T-helper 1 cell treated with Interleukin-12 subunit alpha and Interleukin-12 subunit beta and Interleukin-4 antibody, amounts not matched to agents 30 μg/mL and 1 μg/mL, for 36 hours (primary cell): Measurements from ENCODE around the gene MAB21L4.

Experiments
- H3K27ac Mint-ChIP-seq: one replicate; pipeline ENCODE4 v1.8.0; 2021; ENCODE audit warnings: mild to moderate bottlenecking, mixed read lengths
- H3K27me3 Mint-ChIP-seq: one replicate; pipeline ENCODE4 v1.8.0; 2021; ENCODE audit warnings: low read depth, mixed read lengths
- H3K36me3 Mint-ChIP-seq: one replicate; pipeline ENCODE4 v1.8.0; 2021; ENCODE audit warnings: low read depth, mixed read lengths
- H3K4me1 Mint-ChIP-seq: one replicate; pipeline ENCODE4 v1.8.0; 2021; ENCODE audit warnings: low read depth, mixed read lengths
- H3K4me3 Mint-ChIP-seq: one replicate; pipeline ENCODE4 v1.8.0; 2021; ENCODE audit warnings: mild to moderate bottlenecking, moderate library complexity, mixed read lengths
- H3K9me3 Mint-ChIP-seq: one replicate; pipeline ENCODE4 v1.8.0; 2021; ENCODE audit warnings: mixed read lengths

The MAB21L4 gene

GRCh38 chr2:240895656-240896388 lies at the start of gene MAB21L4:
Gene MAB21L4 (minus strand): TSS chr2:240896156. CDS start chr2:240895997, 159 bp downstream.
- H3K4me1 Mint-ChIP-seq = no peaks in the 10 kb centered on the region
- no peaks in the 10 kb centered on the region for H3K27me3 Mint-ChIP-seq
- no peak within 1 kb of the TSS for H3K27ac Mint-ChIP-seq
- no peaks in the 10 kb centered on the region for H3K36me3 Mint-ChIP-seq
- H3K9me3 Mint-ChIP-seq = no peaks in the 10 kb centered on the region
- H3K4me3 Mint-ChIP-seq = no peak within 1 kb of the TSS

- Mint-ChIP-seq H3K4me3 (no peak overlapping the region), H3K9me3 (peaks cover 4% of the 10 kb centered on the region), H3K27me3 (peaks cover 41% of the 10 kb centered on the region), H3K4me1 (no peaks in the 10 kb centered on the region), H3K27ac (no peak overlapping the region), H3K36me3 (no peaks in the 10 kb centered on the region)
These were observed 40.1 kb upstream of the MAB21L4 start for GRCh38 chr2:240936106-240936505.

DNA sequence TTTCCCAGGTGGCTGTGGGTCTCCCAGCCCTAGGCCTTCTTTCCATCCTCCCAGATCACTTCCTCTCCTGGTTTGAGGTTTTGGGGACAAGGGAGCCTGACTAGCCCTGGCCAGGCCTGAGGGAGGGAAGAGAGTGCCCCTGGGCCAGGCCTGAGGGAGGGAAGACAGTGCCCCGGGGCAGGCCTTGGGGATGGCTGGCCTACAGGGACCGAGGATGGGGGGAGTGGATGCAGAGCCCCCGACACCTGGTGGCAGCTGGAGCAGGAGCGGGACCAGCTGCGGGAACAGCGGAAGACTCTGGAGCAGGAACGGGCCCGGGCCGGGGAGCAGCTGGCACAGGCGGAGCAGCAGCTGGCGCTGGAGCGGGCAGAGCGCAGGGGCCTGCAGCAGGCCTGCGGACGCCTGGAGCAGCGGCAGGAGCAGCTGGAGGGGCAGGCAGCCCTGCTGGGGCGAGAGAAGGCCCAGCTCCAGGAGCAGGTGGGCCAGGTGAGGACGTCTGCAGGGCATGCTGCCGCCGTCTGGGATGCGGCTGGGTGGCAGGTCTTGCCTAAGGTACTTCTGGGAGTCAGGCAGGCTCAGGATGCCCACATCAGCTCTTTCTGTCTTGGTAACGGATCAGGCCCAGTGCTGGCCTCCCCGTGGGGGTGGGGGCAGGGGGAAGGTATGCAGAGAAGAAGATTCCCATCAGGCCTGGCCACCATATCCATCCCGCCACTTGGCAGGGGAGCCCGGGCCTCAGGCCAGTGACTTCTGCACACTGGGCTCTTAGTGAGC lies 39.3 kb upstream of the MAB21L4 start:
- Mint-ChIP-seq H3K27ac (no peak overlapping the region), H3K27me3 (peaks cover 33% of the 10 kb centered on the region), H3K4me1 (no peaks in the 10 kb centered on the region), H3K9me3 (peaks cover 4% of the 10 kb centered on the region), H3K4me3 (no peak overlapping the region), H3K36me3 (no peaks in the 10 kb centered on the region)

DNA sequence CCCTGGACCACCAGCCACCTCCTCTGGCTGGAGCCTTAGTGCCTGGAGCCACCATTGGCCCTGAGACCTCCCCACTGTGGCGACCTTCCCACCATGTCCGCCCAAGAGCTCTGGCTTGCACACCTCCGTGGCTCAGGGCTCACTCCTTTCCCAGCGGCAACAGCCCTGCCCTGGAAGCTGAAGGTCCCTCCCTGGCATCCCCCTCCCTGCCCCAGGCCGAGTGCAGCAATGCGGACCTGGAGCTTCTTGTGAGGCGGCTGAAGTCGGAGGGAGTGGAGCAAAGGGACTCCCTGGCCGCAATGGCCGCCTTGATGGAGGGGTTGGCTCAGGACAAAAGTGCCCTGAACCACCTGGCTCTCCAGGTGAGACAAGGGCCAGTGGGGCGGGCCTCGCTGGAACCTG lies 38.7 kb upstream of the MAB21L4 start:
- no peak overlapping the region for H3K27ac Mint-ChIP-seq
- H3K36me3 Mint-ChIP-seq = no peaks in the 10 kb centered on the region
- H3K4me1 Mint-ChIP-seq = no peaks in the 10 kb centered on the region
- H3K9me3 Mint-ChIP-seq = peaks cover 4% of the 10 kb centered on the region
- H3K4me3 Mint-ChIP-seq = no peak overlapping the region
- peaks cover 27% of the 10 kb centered on the region for H3K27me3 Mint-ChIP-seq

DNA sequence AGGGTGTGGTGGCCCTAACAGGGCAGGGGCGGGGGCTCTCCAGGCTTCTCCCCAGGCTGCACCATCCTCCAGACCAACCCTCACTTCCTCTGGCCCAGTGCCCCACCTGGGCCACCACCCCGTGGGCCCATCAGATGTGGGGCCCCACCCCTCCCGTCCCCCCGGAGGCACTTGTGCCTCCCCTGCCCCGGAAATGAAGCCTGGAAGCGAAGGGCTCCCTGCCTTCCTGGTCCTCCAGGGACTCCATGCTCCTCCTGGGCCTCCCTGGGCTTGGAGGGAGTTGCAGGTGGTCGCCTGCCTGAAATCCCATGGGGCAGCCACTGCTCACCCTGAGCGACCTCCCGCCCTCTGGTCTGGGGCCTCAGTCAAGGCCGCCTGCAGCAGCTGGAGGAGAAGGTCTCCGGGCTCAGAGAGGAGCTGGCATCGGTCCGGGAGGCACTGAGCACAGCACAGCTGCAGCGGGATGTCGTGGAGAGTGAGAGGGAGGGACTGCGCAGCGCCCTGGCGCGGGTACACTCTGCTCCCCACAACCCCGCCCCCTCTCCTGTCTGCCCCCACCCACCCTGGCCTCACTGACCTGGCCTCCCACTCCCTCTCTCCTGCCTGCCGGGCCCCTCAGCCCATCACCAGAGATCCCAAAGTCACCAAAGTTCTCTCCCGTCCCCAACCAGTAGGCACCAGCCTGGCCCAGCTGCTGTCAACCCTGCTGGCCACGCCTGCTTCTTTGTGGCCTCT lies 38.2 kb upstream of the MAB21L4 start:
- Mint-ChIP-seq H3K4me1 (no peaks in the 10 kb centered on the region), H3K27ac (no peak overlapping the region), H3K36me3 (no peaks in the 10 kb centered on the region), H3K27me3 (peaks cover 21% of the 10 kb centered on the region), H3K9me3 (peaks cover 4% of the 10 kb centered on the region), H3K4me3 (no peak overlapping the region)

GRCh38 chr2:240933048-240933965 lies 37.4 kb upstream of the MAB21L4 start:
- H3K27me3 Mint-ChIP-seq = peaks cover 18% of the 10 kb centered on the region
- H3K4me1 Mint-ChIP-seq = no peaks in the 10 kb centered on the region
- H3K27ac Mint-ChIP-seq = no peak overlapping the region
- H3K4me3 Mint-ChIP-seq = no peak overlapping the region
- H3K9me3 Mint-ChIP-seq = peaks cover 4% of the 10 kb centered on the region
- no peaks in the 10 kb centered on the region for H3K36me3 Mint-ChIP-seq

- no peaks in the 10 kb centered on the region for H3K4me1 Mint-ChIP-seq
- no peaks in the 10 kb centered on the region for H3K36me3 Mint-ChIP-seq
- no peak overlapping the region for H3K27ac Mint-ChIP-seq
- peaks cover 4% of the 10 kb centered on the region for H3K9me3 Mint-ChIP-seq
- no peak overlapping the region for H3K4me3 Mint-ChIP-seq
- H3K27me3 Mint-ChIP-seq = peaks cover 12% of the 10 kb centered on the region
These were observed 36.7 kb upstream of the MAB21L4 start for GRCh38 chr2:240932724-240933047.

DNA sequence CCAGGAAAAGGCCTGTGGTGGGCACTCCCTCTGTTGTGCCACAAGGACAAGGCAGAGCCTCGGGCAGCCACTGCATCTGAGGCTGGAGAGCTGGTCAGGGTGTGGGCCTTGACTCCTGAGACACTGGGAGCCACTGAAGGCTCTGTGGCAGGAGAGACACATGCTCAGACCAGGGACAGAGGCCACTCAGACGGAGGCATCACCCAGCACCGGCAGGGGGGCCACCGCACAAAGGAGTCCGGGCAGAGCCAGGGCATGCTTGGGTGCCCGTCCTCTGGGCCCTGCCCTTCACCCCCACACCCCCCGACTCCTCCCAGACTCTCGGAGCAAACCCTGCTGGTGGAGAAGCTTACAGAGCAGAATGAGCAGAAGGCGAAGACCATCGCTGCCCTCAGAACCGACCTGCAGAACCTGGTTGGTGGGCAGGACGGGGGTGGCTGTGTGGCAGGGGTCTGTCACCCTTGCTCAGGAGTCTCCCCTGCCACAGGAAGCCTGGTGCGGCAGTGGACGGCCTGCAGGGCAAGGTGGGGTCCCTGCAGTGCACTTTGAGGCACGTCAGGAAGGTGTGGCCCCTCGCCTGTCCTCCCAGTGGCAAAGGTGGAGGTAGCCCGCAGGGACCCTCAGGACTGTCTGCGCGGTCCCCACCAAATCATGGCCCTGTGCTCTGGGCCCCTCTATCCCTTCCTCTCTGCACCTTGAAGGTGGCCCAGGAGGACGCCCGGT lies 36.2 kb upstream of the MAB21L4 start:
- peaks cover 4% of the 10 kb centered on the region for H3K9me3 Mint-ChIP-seq
- H3K36me3 Mint-ChIP-seq = no peaks in the 10 kb centered on the region
- no peak overlapping the region for H3K4me3 Mint-ChIP-seq
- no peak overlapping the region for H3K27ac Mint-ChIP-seq
- H3K4me1 Mint-ChIP-seq = no peaks in the 10 kb centered on the region
- peaks cover 6% of the 10 kb centered on the region for H3K27me3 Mint-ChIP-seq

DNA sequence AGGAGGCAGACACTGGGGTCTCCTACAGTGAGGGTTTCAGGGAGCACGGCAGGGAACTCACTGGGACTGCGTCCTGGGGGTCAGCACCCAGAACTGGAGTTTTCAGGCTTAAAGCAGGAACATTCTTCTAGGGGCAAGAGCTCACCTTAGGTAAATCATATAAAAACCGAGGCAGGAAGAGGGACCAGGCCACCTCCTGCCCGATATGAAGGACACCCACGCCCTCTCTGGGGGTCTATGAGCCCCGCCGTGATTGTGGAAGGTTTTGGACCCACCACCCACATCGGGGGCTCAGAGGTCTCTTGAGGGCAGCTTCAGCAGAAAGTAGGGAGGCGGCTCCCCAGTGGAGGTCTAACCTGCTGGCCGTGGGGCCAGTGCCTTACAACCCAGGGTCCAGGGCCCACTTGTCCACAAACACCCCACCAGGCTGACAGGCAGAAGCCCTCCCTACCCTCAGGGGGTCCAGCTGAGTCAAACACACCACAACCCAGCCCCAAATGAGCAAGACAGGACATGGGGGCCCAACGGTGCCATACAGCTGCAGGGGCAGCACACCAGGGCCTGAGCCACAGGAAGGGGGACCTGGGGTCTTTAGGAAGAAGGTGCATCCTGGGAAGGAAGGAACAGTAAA lies 35.5 kb upstream of the MAB21L4 start:
- peaks cover 1% of the 10 kb centered on the region for H3K9me3 Mint-ChIP-seq
- H3K27ac Mint-ChIP-seq = no peak overlapping the region
- H3K4me1 Mint-ChIP-seq = no peaks in the 10 kb centered on the region
- H3K36me3 Mint-ChIP-seq = no peaks in the 10 kb centered on the region
- H3K27me3 Mint-ChIP-seq = peaks cover 2% of the 10 kb centered on the region
- H3K4me3 Mint-ChIP-seq = no peak overlapping the region

DNA sequence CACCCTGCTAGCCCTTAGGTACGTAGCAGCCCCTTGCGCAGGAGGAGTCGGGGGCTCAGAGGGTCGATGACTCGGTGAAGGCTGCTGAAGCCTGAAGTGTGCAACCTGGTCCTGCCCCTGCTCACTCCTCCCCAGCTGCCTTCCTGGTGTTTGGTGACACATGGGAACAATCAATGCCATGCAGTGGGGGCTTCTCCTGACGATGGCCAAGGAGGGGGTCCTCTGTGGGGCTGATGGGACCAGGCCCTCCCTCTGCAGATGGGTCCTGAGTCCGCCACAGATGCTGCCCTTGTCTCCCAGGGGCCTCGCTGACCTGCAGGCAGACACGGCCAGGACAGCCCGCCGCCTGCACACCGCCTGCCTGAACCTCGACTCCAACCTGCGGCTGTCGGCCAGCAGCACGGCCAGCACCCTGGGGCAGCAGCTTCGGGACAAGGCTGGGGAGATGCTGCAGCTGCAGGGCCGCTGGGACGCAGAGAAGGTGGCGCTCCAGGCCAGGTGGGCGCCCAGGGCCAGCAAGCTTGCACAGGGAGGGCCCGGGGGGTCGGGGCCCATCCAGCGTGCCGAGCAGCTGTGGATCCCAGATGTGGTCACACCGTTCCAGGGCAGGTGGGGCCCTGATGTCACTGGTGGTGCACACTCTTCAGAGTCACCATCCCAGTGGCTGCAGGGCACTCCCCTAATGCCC lies 34.8 kb upstream of the MAB21L4 start:
- no peaks in the 10 kb centered on the region for H3K9me3 Mint-ChIP-seq
- no peak overlapping the region for H3K4me3 Mint-ChIP-seq
- H3K36me3 Mint-ChIP-seq = no peaks in the 10 kb centered on the region
- no peak overlapping the region for H3K27ac Mint-ChIP-seq
- no peaks in the 10 kb centered on the region for H3K27me3 Mint-ChIP-seq
- H3K4me1 Mint-ChIP-seq = no peaks in the 10 kb centered on the region

DNA sequence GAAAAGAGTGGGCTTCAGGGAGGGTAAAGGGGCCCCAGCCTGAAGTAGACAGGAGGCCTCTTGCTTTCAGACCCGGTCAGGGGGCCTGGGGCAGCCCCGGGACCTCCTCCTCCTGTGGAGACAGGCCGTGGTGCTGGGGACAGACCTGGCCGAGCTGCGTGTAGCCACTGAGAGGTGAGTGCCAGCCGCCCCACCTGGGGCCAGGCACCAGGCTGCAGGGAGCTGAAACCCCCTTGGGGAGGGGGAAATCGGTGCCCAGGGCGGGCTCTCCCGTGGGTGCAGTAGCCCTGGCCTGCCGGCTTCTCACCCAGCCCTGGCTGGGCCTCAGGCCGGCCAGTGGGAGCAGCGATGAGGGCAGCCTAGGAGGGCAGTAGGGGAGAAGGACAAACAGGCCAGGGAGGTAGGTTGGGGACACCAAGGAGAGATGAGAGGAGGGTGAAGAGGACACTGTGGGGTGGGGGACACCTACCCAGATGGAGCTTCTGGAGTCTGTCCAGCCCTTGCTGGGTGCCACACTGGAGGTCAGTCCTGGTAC lies 34.2 kb upstream of the MAB21L4 start:
- Mint-ChIP-seq H3K4me1 (no peaks in the 10 kb centered on the region), H3K9me3 (no peaks in the 10 kb centered on the region), H3K36me3 (no peaks in the 10 kb centered on the region), H3K4me3 (no peak overlapping the region), H3K27me3 (no peaks in the 10 kb centered on the region), H3K27ac (no peak overlapping the region)

DNA sequence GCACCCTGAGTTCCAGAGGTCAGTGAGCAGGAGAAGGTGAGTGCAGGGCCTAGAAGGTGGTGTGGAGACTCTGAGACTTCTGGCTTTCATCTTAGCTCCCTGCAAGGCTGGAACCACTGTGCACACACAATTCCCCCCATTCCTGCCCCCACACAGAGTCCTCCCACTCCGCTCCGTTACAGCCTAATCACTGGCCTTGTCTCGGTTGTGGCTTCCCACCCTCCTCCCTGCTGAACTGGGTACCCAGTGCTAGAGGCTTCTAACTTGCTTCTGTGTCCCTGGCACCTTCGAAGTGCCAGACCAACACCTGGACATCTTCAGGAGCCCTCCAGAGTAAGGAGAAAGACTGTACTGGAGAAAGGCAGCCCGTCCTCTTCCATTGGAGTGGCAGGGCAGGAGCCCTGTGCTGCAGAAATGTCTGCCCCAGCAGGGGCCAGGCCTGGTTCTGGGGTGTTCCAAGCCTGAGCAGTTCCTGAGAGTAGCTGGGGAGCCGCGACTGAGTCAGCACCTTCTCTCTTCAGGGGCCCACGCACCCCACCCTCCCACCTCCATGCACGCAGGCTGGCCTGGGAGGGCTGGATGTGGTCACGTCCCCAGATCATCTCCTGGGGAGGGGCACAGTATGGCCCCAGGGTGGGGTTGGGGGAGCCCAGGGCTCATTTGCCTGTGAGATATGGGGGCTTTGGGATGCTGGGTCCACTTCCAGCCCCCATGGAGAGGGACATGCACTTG lies 33.6 kb upstream of the MAB21L4 start:
- Mint-ChIP-seq H3K4me3 (no peak overlapping the region), H3K4me1 (no peaks in the 10 kb centered on the region), H3K27me3 (no peaks in the 10 kb centered on the region), H3K36me3 (no peaks in the 10 kb centered on the region), H3K9me3 (no peaks in the 10 kb centered on the region), H3K27ac (no peak overlapping the region)
